GM19397 (cell line): ENCODE measurements around the gene FOXF2.

Experiments used
- ATAC-seq: cut with Tn5 transposase; IDR thresholded peaks from one replicate; pipeline ENCODE4 v1.9.1; 2021; ENCODE audit warnings: mild to moderate bottlenecking, moderate library complexity; ENCODE audit not compliant: unreplicated experiment

FOXF2 gene

GRCh38 chr6:1390133-1390945, 963 bp downstream of the FOXF2 start:
- no peak for ATAC-seq

- ATAC-seq: no peak
Measured at GRCh38 chr6:1390946-1391799, 1.8 kb downstream of the FOXF2 start.

- no peak for ATAC-seq
Measured at GRCh38 chr6:1391800-1392309, 2.5 kb downstream of the FOXF2 start.

- no peak for ATAC-seq
Measured at GRCh38 chr6:1392813-1393640, 3.7 kb downstream of the FOXF2 start.

- ATAC-seq: no peak
Measured at GRCh38 chr6:1393641-1394283, 4.4 kb downstream of the FOXF2 start.

- ATAC-seq: no peak
Measured at GRCh38 chr6:1394514-1395463, 5.4 kb downstream of the FOXF2 start.

GRCh38 chr6:1395506-1395905, 6.1 kb downstream of the FOXF2 start:
- ATAC-seq: no peak

- no peak for ATAC-seq
Measured at GRCh38 chr6:1395941-1396908, 6.8 kb downstream of the FOXF2 start.

GRCh38 chr6:1396952-1397868, 7.8 kb downstream of the FOXF2 start:
- no peak for ATAC-seq

- no peak for ATAC-seq
Measured at GRCh38 chr6:1399085-1399780, 9.9 kb downstream of the FOXF2 start.

- no peak for ATAC-seq
Measured at GRCh38 chr6:1400126-1400850, 10.9 kb downstream of the FOXF2 start.

- no peak for ATAC-seq
Measured at GRCh38 chr6:1402369-1402768, 13.0 kb downstream of the FOXF2 start.

- no peak for ATAC-seq
Measured at GRCh38 chr6:1402868-1403267, 13.5 kb downstream of the FOXF2 start.

GRCh38 chr6:1403851-1404712, 14.7 kb downstream of the FOXF2 start:
- ATAC-seq: no peak

GRCh38 chr6:1404713-1405098, 15.3 kb downstream of the FOXF2 start:
- no peak for ATAC-seq
